PC-9 (cell line): Measurements from ENCODE around the gene CHFR.
"Not testable (repeated sequence)": the region's sequence is repeated elsewhere in the genome, so short reads cannot be mapped to it uniquely, and the experiment has no call there.

Experiments used
- CTCF ChIP-seq: fragments of 200-600 bp; sonication (generic); conservative IDR thresholded peaks from 2 replicates; pipeline ENCODE4 v1.6.1; 2017; ENCODE audit warnings: mixed run types, antibody characterized with exemption, mild to moderate bottlenecking, moderate library complexity
- EZH2 ChIP-seq: fragments of 200-600 bp; sonication (generic); IDR thresholded peaks from 2 replicates; pipeline ENCODE4 v1.8.0; 2017; ENCODE audit warnings: antibody characterized with exemption, low read depth

- not testable (repeated sequence) for TF ChIP-seq EZH2, CTCF
Observed at GRCh38 chr12:132836230-132836629, 51.2 kb downstream of the CHFR start.
